Neural cell (in vitro differentiated cells): ENCODE measurements around the gene STYXL2. TPM values are rescaled to one million over a fixed set of nuclear protein-coding genes. Genes with fewer than 3 reads are reported as not detected.

Experiments used
- H2AFZ ChIP-seq: fragments of 200-600, 300-800 bp; sonication (generic), shearing (Covaris generic); 2 replicates; pipeline ENCODE4 v1.6.0; 2014; ENCODE audit warnings: low read depth, mild to moderate bottlenecking, antibody characterized with exemption, low read length, moderate library complexity
- H3F3A ChIP-seq: fragments of 200-600 bp; shearing (Covaris generic); 2 replicates; pipeline ENCODE4 v1.6.1; 2016; ENCODE audit warnings: mild to moderate bottlenecking, moderate library complexity, mixed read lengths, antibody characterized with exemption, low read length; ENCODE audit not compliant: insufficient read depth, poor library complexity, severe bottlenecking
- H3K27ac ChIP-seq: fragments of 200-600, 300-800 bp; sonication (generic), shearing (Covaris generic); 2 replicates; pipeline ENCODE4 v1.5.1; 2014; ENCODE audit warnings: mild to moderate bottlenecking, low read length, moderate library complexity
- H3K27me3 ChIP-seq: fragments of 300-800, 200-600 bp; sonication (generic), shearing (Covaris generic); 2 replicates; pipeline ENCODE4 v1.6.0; 2014; ENCODE audit warnings: mild to moderate bottlenecking, low read depth, low read length, moderate library complexity; ENCODE audit not compliant: insufficient read depth
- H3K36me3 ChIP-seq: fragments of 300-800, 200-600 bp; sonication (generic), shearing (Covaris generic); 2 replicates; pipeline ENCODE4 v1.5.1; 2014; ENCODE audit warnings: mild to moderate bottlenecking, antibody characterized with exemption, low read length, moderate library complexity; ENCODE audit not compliant: insufficient read depth
- H3K4me2 ChIP-seq: fragments of 300-800, 200-600 bp; sonication (generic), shearing (Covaris generic); 2 replicates; pipeline ENCODE4 v1.6.0; 2014; ENCODE audit warnings: mild to moderate bottlenecking, low read length
- H3K4me3 ChIP-seq: fragments of 300-800, 200-600 bp; sonication (generic), shearing (Covaris generic); 2 replicates; pipeline ENCODE4 v1.5.1; 2014; ENCODE audit warnings: mild to moderate bottlenecking, low read length, moderate library complexity
- H3K79me2 ChIP-seq: fragments of 200-600 bp; shearing (Covaris generic); replicated peaks from 2 replicates; pipeline ENCODE4 v1.6.0; 2014; ENCODE audit warnings: mild to moderate bottlenecking, low read length, moderate library complexity; ENCODE audit not compliant: insufficient read depth
- H3K9ac ChIP-seq: fragments of 300-800, 200-600 bp; sonication (generic), shearing (Covaris generic); 2 replicates; pipeline ENCODE4 v1.6.1; 2016; ENCODE audit warnings: mild to moderate bottlenecking, low read length, mixed read lengths
- H3K9me2 ChIP-seq: fragments of 200-600 bp; shearing (Covaris generic); 2 replicates; pipeline ENCODE4 v1.6.1; 2016; ENCODE audit warnings: mild to moderate bottlenecking, low read length, mixed read lengths; ENCODE audit not compliant: insufficient read depth
- H3K9me3 ChIP-seq: fragments of 200-600, 300-800 bp; sonication (generic), shearing (Covaris generic); 2 replicates; pipeline ENCODE4 v1.6.1; 2016; ENCODE audit warnings: mild to moderate bottlenecking, mixed run types, low read length, moderate library complexity, mixed read lengths
- H4K20me1 ChIP-seq: fragments of 200-600 bp; shearing (Covaris generic); 2 replicates; pipeline ENCODE4 v1.6.1; 2016; ENCODE audit warnings: mild to moderate bottlenecking, mixed run types; ENCODE audit not compliant: insufficient read depth
- CTCF ChIP-seq: fragments of 450-650 bp; IDR thresholded peaks from 2 replicates; pipeline ENCODE4 v1.5.1; 2014; ENCODE audit warnings: antibody characterized with exemption, mild to moderate bottlenecking, moderate library complexity; ENCODE audit not compliant: poor library complexity, severe bottlenecking
- EP300 ChIP-seq: fragments of 450-650 bp; conservative IDR thresholded peaks from 2 replicates; pipeline ENCODE4 v1.6.1; 2014; ENCODE audit warnings: antibody characterized with exemption, mild to moderate bottlenecking, moderate library complexity; ENCODE audit not compliant: poor library complexity, severe bottlenecking
- EZH2 ChIP-seq: fragments of 200-600, 300-800 bp; shearing (Covaris generic), sonication (generic); IDR thresholded peaks from 2 replicates; pipeline ENCODE4 v1.6.1; 2014; ENCODE audit warnings: antibody characterized with exemption, low read length, borderline replicate concordance, mild to moderate bottlenecking; ENCODE audit not compliant: insufficient read depth, poor library complexity, severe bottlenecking
- MXI1 ChIP-seq: fragments of 450-650 bp; conservative IDR thresholded peaks from 2 replicates; pipeline ENCODE4 v1.6.1; 2014; ENCODE audit warnings: antibody characterized with exemption, mild to moderate bottlenecking; ENCODE audit not compliant: poor library complexity, severe bottlenecking
- POLR2AphosphoS5 ChIP-seq: IDR thresholded peaks from 2 replicates; pipeline ENCODE4 v1.6.1; 2012
- RAD21 ChIP-seq: fragments of 450-650 bp; conservative IDR thresholded peaks from 2 replicates; pipeline ENCODE4 v1.6.1; 2014; ENCODE audit warnings: antibody characterized with exemption, mild to moderate bottlenecking, moderate library complexity
- SMC3 ChIP-seq: fragments of 450-650 bp; conservative IDR thresholded peaks from 2 replicates; pipeline ENCODE4 v1.6.1; 2014; ENCODE audit warnings: antibody characterized with exemption, mild to moderate bottlenecking, moderate library complexity; ENCODE audit not compliant: poor library complexity
- TAF1 ChIP-seq: IDR thresholded peaks from 2 replicates; pipeline ENCODE4 v1.6.1; 2012; ENCODE audit warnings: low read depth
- polyA plus RNA-seq: library from polyadenylated mRNA; depleted of rRNA; stranded (reverse); fragments of >200 nt; gene quantifications from 2 replicates; pipeline ENCODE4 v1.2.3, GENCODE V29; 2014
- TF ChIP-seq, protein P1 (sequence below): IDR thresholded peaks from 2 replicates; pipeline ENCODE4 v1.6.1; 2012; ENCODE audit warnings: borderline replicate concordance

STYXL2 gene
- polyA plus RNA-seq, 1 donor from 2014 or later, result not detected

- Histone ChIP-seq H3K9me3 (no peaks in the 10 kb centered on the region), H3K27me3 (no peaks in the 10 kb centered on the region), H3K36me3 (no peaks in the 10 kb centered on the region), H3K4me3 (no peak overlapping the region), H3K9me2 (no peaks in the 10 kb centered on the region), H2AFZ (no peak overlapping the region), H3K79me2 (no peaks in the 10 kb centered on the region), H3K27ac (no peak overlapping the region), H4K20me1 (no peaks in the 10 kb centered on the region), H3K4me2 (no peak overlapping the region), H3F3A (no peaks in the 10 kb centered on the region), H3K9ac (no peak overlapping the region)
- no peak for TF ChIP-seq CTCF
- TF ChIP-seq MXI1, result no peak
- no peak for TF ChIP-seq EZH2
- no peak for TF ChIP-seq TAF1
- TF ChIP-seq, protein P1, sequence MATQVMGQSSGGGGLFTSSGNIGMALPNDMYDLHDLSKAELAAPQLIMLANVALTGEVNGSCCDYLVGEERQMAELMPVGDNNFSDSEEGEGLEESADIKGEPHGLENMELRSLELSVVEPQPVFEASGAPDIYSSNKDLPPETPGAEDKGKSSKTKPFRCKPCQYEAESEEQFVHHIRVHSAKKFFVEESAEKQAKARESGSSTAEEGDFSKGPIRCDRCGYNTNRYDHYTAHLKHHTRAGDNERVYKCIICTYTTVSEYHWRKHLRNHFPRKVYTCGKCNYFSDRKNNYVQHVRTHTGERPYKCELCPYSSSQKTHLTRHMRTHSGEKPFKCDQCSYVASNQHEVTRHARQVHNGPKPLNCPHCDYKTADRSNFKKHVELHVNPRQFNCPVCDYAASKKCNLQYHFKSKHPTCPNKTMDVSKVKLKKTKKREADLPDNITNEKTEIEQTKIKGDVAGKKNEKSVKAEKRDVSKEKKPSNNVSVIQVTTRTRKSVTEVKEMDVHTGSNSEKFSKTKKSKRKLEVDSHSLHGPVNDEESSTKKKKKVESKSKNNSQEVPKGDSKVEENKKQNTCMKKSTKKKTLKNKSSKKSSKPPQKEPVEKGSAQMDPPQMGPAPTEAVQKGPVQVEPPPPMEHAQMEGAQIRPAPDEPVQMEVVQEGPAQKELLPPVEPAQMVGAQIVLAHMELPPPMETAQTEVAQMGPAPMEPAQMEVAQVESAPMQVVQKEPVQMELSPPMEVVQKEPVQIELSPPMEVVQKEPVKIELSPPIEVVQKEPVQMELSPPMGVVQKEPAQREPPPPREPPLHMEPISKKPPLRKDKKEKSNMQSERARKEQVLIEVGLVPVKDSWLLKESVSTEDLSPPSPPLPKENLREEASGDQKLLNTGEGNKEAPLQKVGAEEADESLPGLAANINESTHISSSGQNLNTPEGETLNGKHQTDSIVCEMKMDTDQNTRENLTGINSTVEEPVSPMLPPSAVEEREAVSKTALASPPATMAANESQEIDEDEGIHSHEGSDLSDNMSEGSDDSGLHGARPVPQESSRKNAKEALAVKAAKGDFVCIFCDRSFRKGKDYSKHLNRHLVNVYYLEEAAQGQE, result no peak
- no peak for TF ChIP-seq POLR2AphosphoS5
- TF ChIP-seq EP300, result no peak
- no peak for TF ChIP-seq RAD21
- no peak for TF ChIP-seq SMC3
Observed at GRCh38 chr1:167101754-167102153, 7.9 kb downstream of the STYXL2 start.

GRCh38 chr1:167102906-167103573 is 9.2 kb downstream of the STYXL2 start:
- no peaks in the 10 kb centered on the region for H3K79me2 ChIP-seq
- TF ChIP-seq MXI1, result no peak
- no peak for TF ChIP-seq RAD21
- no peak for TF ChIP-seq EP300
- no peak for TF ChIP-seq EZH2
- TF ChIP-seq, protein P1, result no peak
- H3K4me2 ChIP-seq, result no peak overlapping the region
- H4K20me1 ChIP-seq, result no peaks in the 10 kb centered on the region
- no peak overlapping the region for H3K27ac ChIP-seq
- no peak overlapping the region for H2AFZ ChIP-seq
- no peak overlapping the region for H3K4me3 ChIP-seq
- no peaks in the 10 kb centered on the region for H3F3A ChIP-seq
- no peaks in the 10 kb centered on the region for H3K9me3 ChIP-seq
- no peaks in the 10 kb centered on the region for H3K27me3 ChIP-seq
- no peaks in the 10 kb centered on the region for H3K36me3 ChIP-seq
- H3K9ac ChIP-seq, result no peak overlapping the region
- H3K9me2 ChIP-seq, result no peaks in the 10 kb centered on the region
